Kidney epithelial cell (primary cell): Measurements from ENCODE around the gene NPW. TPM values are rescaled to one million over a fixed set of nuclear protein-coding genes. Genes with fewer than 3 reads are reported as not detected.

Source experiments
- DNase-seq: peaks from one replicate; pipeline ENCODE4 v3.0.0-alpha.2; 2010; ENCODE audit warnings: low read depth
- H3K27me3 ChIP-seq: 2 replicates; pipeline ENCODE4 v1.6.0; 2011; ENCODE audit warnings: low read length; ENCODE audit not compliant: control insufficient read depth, insufficient read depth
- H3K36me3 ChIP-seq: 2 replicates; pipeline ENCODE4 v1.5.1; 2011; ENCODE audit warnings: low read length; ENCODE audit not compliant: control insufficient read depth, insufficient read depth
- H3K4me3 ChIP-seq: 2 replicates; pipeline ENCODE4 v1.5.1; 2011; ENCODE audit warnings: low read depth, mild to moderate bottlenecking, control low read depth, low read length
- total RNA-seq: library from RNA; depleted of rRNA; stranded (reverse); fragments of >200 nt; gene quantifications from 2 replicates; pipeline ENCODE4 v1.2.3, GENCODE V29; 2015
- TF ChIP-seq, protein P1 (sequence below): IDR thresholded peaks from 2 replicates; pipeline ENCODE4 v1.5.1; 2011; ENCODE audit warnings: mild to moderate bottlenecking, moderate library complexity, low read length, control low read depth, inconsistent platforms; ENCODE audit not compliant: insufficient read depth, poor library complexity, severe bottlenecking

NPW gene
- total RNA-seq, 1 donor from 2014 or later = not detected

GRCh38 chr16:1998852-1999801, 20.5 kb upstream of the NPW start:
- no peak for DNase-seq
- Histone ChIP-seq H3K4me3 (no peak overlapping the region), H3K27me3 (no peaks in the 10 kb centered on the region), H3K36me3 (peaks cover 2% of the 10 kb centered on the region)
- TF ChIP-seq, protein P1, sequence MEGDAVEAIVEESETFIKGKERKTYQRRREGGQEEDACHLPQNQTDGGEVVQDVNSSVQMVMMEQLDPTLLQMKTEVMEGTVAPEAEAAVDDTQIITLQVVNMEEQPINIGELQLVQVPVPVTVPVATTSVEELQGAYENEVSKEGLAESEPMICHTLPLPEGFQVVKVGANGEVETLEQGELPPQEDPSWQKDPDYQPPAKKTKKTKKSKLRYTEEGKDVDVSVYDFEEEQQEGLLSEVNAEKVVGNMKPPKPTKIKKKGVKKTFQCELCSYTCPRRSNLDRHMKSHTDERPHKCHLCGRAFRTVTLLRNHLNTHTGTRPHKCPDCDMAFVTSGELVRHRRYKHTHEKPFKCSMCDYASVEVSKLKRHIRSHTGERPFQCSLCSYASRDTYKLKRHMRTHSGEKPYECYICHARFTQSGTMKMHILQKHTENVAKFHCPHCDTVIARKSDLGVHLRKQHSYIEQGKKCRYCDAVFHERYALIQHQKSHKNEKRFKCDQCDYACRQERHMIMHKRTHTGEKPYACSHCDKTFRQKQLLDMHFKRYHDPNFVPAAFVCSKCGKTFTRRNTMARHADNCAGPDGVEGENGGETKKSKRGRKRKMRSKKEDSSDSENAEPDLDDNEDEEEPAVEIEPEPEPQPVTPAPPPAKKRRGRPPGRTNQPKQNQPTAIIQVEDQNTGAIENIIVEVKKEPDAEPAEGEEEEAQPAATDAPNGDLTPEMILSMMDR = no peak

DNA sequence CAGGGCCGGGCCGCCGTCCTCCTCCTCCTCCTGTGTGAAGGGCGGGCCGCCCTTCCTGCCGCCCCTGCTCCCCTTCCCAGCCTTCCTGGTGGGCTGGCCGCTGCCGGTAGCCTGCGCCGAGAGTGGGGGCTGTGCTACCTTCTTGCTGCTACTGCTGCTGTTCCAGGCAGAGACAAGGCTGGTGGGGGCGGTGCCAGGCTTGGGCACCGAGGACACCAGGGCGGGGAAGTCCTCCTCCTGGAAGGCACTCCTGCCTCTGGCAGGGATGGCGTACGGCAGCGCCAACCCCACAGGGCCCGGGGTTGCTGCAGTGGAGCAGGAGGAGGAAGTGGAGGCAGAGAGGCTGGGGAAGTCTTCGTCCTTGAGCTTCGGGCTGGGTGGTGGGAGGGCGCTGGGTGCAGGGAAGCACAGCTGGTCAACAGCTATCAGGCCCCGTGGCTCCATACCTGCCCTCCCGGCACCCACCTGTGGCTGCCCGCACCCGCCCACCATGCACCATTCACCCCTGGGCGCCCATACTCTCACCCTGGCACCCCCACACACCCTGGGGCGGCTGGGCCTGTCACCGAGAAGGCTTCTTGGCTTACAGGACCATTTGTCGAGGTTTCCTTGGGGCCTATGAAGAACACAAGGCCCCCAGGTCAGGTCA, 19.6 kb upstream of the NPW start:
- TF ChIP-seq, protein P1 = no peak
- H3K4me3 ChIP-seq = no peak overlapping the region
- peaks cover 2% of the 10 kb centered on the region for H3K36me3 ChIP-seq
- no peaks in the 10 kb centered on the region for H3K27me3 ChIP-seq
- no peak for DNase-seq

- Histone ChIP-seq H3K36me3 (peaks cover 3% of the 10 kb centered on the region), H3K4me3 (no peak overlapping the region), H3K27me3 (no peaks in the 10 kb centered on the region)
- TF ChIP-seq, protein P1 = no peak
- DNase-seq = no peak
These were observed 18.6 kb upstream of the NPW start for GRCh38 chr16:2001035-2001434.

DNA sequence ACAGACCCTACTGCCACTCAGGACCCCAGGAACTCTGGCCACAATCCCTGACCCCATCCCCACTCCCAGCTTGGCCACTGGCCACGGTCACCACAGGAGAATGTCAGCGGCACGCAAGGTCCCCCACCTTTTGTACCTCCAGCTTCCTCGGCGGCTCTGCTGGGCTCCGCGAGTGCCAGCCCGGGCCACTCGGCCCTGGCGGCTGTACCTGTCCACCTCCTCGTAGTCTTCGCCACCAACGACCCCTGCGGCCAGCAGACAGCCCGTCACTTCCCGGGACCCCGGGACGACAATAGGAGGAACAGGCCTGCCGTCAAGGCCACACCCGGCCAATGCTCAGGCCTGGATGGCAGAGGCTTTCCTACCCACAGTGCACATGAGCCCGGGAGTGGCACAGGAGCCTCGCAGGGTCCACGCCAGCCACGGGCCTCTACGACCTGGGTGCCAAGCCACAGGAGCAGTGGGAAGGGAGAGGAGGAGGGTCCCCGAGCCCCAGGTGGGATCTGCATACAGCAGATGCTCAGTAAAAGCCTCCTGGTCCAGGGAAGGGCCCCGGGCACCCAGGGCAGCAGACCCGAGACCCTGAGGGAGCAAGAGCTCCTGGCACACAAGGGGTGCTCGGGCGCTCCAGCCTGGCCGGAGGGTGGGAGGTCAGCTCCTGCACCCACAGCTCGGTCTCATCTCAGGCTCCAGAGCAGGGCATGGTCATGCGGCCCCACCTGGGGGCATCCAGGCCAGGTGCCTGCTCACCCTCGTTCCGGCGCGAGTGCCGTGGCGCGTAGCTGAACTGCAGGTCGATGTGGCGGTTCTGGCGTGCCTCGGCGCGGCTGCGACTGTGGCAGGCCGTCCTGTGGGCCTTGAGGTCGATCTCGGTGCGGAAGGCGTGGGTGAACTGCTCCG, 17.9 kb upstream of the NPW start:
- H3K36me3 ChIP-seq = peaks cover 3% of the 10 kb centered on the region
- TF ChIP-seq, protein P1 = no peak

GRCh38 chr16:2002406-2003230, 17.0 kb upstream of the NPW start:
- H3K36me3 ChIP-seq = peaks cover 3% of the 10 kb centered on the region
- H3K4me3 ChIP-seq = no peak overlapping the region
- TF ChIP-seq, protein P1 = no peak
- no peaks in the 10 kb centered on the region for H3K27me3 ChIP-seq
- DNase-seq = no peak

More for the DNA sequence above, 17.9 kb upstream of the NPW start:
- no peak for DNase-seq
- no peaks in the 10 kb centered on the region for H3K27me3 ChIP-seq
- H3K4me3 ChIP-seq = no peak overlapping the region
